8988T (cell line): ENCODE measurements around the gene GNB5.

Experiments used
- DNase-seq: peaks from one replicate; pipeline ENCODE4 v3.0.0; 2011

The GNB5 gene

DNA sequence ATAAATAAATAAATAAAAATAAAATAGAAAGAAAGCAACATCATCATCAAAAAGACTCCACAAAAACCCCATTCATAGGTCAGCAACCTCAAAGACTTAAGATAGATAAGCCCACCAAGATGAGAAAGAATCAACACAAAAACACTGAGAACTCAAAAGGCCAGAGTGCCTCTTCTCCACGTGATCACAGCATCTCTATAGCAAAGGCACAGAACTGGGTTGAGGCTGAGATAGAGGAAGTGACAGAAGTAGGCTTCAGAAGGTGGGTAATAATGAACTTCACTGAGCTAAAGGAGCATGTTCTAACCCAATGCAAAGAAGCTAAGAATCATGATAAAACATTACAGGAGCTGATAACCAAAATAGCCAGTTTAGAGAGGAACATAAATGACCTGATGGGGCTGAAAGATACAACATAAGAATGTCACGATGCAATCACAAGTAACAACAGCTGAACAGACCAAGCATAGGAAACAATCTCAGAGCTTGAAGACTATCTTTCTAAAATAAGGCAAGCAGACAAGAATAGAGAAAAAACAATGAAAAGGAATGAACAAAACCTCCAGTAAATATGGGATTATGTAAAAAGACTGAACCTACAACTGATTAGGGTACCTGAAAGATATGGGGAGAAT, 26.4 kb downstream of the GNB5 start:
- no peak for DNase-seq

GRCh38 chr15:52163321-52164190, 27.6 kb downstream of the GNB5 start:
- no peak for DNase-seq

DNA sequence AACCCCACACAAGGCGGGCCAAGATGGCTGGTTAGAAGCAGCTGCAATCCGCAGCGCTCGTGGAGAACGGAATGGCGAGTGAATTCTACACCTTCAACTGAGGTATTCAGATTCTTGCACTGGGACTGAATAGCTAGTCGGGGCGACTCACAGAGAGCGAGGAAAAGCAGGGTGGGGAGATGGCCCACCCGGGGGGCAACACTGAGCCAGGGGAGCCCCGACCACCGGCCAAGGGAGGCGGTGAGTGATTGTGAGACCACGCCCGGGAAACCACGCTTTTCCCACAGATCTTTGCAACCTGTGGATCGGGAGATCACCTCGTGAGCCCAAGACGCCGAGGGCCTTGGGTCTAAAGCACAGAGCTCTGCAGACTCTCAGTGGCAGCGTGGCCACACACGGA, 28.3 kb downstream of the GNB5 start:
- DNase-seq = no peak

GRCh38 chr15:52162260-52162659, 28.9 kb downstream of the GNB5 start:
- DNase-seq = no peak

DNA sequence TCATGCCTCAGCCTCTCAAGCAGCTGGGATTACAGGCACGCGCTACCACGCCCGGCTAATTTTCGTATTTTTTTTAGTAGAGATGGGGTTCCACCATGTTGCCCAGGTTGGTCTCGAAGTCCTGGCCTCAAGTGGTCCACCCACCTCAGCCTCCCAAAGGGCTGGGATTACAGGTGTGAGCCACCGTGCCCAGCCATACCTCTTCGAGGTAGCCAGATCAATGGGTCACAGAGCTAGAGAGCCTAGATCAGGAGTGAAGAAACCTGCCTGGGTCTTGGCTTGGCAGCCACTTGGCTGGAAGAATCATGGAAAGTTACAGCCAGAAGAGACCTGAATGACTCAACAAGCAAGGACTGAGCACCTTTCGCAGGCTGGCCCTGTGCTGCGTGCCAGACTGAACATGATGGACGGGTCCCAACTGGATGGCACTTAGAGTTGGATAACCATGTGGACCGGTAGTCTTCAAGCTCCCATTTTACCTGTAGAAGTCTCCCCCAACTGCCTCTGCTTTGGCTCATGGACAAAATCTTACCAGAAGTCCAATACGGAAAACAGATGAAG, 29.7 kb downstream of the GNB5 start:
- DNase-seq = no peak

- no peak for DNase-seq
These were observed 31.5 kb downstream of the GNB5 start for GRCh38 chr15:52159645-52160044.

GRCh38 chr15:52158084-52158765, 33.0 kb downstream of the GNB5 start:
- no peak for DNase-seq

DNA sequence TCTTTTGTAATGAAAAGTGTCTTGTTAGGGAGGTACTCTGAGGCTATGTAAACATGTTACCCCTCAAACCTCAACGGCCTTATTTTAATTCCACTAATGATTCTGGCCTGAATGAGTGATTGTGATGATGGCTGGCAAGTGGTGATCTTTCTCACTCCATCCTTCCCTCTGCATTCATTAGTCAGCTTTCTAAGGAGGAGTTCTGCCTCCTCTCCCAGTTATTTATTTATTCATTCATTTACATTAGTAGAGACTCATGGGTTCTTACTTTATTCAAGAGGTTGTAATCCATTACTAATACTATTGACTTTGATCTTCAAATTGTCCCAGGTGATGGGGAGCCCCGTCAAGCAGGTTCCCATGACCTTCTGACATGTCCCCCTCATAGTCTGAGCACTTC, 35.3 kb downstream of the GNB5 start:
- no peak for DNase-seq

DNA sequence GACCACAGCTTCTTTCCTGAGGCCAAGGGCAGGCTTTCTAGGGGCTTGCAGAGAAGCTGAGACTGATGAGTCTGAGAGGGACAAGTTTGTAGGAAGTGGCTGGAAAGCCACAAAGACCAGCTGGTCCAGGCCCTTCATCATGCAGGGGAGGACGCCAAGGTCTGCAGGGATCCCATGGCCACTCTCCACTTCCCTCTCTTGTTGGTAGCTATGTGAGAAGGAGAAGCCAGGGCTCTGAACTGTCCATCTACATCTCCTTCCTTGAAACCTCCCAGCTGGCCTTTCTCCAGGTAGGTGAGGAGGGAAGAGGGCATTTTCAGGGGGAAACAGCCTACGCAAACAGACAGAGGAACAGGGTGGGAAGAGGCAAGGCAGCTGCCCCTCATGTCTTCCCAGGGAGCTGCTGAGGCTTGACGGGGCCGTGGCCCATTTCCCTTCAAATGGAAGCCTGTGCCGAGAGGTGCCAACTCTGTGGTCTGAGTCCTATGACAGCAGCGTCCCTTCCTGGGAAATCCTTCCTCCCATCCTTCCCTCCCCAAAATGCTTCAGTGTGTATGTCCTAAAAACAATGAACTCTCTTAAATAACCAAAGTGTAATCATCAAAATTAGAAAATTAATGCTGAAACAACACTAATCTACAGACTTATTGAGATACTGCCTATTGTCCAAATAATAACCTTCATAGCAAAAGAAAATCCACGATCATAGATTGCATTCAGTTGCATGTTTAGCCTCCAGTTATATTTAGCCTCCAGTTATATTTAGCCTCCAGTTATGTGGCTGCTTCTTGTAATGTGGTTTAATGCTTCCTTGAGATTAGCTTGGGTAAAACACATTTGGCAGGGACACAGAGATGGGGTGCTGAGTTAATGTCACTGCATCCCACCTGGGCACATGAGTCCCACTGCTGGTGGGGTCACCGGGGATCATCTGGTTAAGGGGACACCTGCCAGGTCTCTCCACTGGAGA, 36.0 kb downstream of the GNB5 start:
- DNase-seq = no peak

- DNase-seq = no peak
These were observed 37.0 kb downstream of the GNB5 start for GRCh38 chr15:52153900-52154895.

- no peak for DNase-seq
These were observed 39.8 kb downstream of the GNB5 start for GRCh38 chr15:52151353-52151752.

GRCh38 chr15:52150871-52151270, 40.3 kb downstream of the GNB5 start:
- no peak for DNase-seq

GRCh38 chr15:52150043-52150825, 41.0 kb downstream of the GNB5 start:
- DNase-seq = no peak

GRCh38 chr15:52148403-52148802, 42.8 kb downstream of the GNB5 start:
- DNase-seq = no peak

GRCh38 chr15:52146776-52147175, 44.4 kb downstream of the GNB5 start:
- DNase-seq = no peak

DNA sequence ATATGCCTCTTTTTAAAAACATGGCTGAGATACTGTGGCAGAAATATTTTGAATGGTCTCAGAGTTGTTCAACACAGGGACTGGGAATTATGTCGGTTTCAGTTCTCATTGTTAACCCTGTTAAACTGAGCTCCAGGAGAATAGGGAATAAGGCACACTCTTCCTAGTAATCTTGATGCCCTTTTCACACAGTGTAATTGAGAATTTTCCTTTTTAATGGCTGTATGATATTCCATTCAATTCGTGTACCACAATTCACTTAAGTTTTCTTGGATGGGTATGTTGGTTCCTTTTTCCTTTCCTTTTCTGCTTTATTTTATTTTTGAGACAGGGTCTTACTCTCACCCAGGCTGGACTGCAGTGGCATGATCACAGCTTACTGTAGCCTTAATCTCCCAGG, 44.9 kb downstream of the GNB5 start:
- no peak for DNase-seq

DNA sequence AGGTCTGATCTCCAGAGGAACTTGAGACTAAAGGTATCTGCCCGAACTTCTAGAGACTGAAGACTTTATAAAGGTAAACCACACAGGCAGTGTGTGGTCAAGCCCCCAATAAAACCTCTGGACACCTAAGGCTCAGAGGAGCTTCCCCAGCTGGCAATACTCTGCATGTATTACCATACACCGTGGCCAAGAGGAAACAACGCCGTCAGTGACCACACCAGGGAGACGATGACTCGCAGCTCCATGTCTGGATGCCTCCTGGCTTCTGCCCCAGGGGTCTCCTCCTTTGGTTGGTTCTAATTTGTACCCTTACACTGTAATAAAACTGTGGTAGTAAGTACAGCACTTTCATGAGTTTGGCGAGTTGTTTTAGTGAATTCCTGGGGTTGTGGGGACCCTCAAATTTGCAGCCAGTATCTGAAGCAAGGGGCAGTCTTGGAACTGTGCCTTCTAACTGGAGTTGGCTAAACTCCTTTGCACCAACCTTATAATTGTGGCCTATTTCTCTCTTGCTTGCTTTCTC, 46.5 kb downstream of the GNB5 start:
- no peak for DNase-seq

DNA sequence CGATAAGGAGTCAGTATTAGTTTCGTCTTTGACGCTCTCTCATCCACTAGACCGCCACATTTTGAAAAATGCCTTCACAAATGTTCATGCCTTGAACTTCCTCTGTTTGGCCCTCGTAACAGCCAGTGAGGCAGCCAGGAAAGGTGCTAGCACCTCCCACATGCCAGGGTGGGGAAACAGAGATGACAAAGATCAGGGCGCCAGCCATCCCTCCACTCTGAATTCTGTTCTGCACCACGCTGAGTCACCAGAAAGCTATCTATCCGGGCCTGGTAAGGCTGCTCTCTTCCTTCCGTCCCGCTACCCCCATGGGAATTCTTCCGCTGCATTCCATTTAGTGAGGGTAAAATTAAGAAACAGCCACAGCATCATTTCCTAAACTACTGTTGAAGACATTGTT, 47.3 kb downstream of the GNB5 start:
- peak; percentile 51 for DNase-seq

DNA sequence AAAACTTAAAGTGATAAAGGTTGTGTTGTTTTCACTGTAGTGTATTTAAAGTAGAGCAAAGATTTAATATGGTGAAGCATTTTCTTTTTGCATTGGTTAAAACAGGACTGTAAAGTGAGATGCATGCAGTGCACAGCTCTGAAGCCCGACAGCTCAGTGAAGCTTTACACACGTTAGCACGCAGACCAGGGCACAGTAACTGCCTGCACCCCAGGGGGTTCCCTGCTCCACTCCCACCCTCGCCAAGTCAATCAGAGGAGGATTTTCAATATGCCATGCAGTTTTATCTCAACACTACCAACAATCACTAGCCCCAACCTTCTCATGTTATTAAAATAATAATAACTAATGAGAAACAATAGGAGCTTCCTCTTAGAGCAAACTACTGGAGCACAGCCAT, 50.5 kb downstream of the GNB5 start:
- DNase-seq = no peak
